H1 (cell line): ENCODE results near the gene RSPH6A. TPM values are rescaled to one million over a fixed set of nuclear protein-coding genes. Genes with fewer than 3 reads are reported as not detected.

Experiments used
- BRCA1 ChIP-seq: IDR thresholded peaks from 2 replicates; pipeline ENCODE4 v1.6.1; 2012; ENCODE audit warnings: low read depth, low read length, improper control_type of control experiment
- CREB1 ChIP-seq: IDR thresholded peaks from 2 replicates; pipeline ENCODE4 v1.6.1; 2012; ENCODE audit warnings: inconsistent platforms
- CTBP2 ChIP-seq: IDR thresholded peaks from 2 replicates; pipeline ENCODE4 v1.7.0; 2011; ENCODE audit warnings: borderline replicate concordance, mild to moderate bottlenecking, moderate library complexity, mixed read lengths, low read length; ENCODE audit not compliant: insufficient read depth, insufficient read length
- KDM5A ChIP-seq: fragments of 200-600 bp; IDR thresholded peaks from 2 replicates; pipeline ENCODE4 v1.7.1; 2012; ENCODE audit warnings: mild to moderate bottlenecking, low read length, inconsistent platforms, mixed read lengths
- MAX ChIP-seq: IDR thresholded peaks from 2 replicates; pipeline ENCODE4 v1.6.1; 2012; ENCODE audit warnings: inconsistent platforms
- POU5F1 ChIP-seq: IDR thresholded peaks from 2 replicates; pipeline ENCODE4 v1.6.1; 2011; ENCODE audit warnings: low read depth, mild to moderate bottlenecking, low read length, moderate library complexity
- RNF2 ChIP-seq: fragments of 200-900, 300-1000 bp; sonication (generic); IDR thresholded peaks from 2 replicates; pipeline ENCODE4 v1.7.1; 2016; ENCODE audit warnings: borderline replicate concordance, low read depth, mild to moderate bottlenecking, antibody characterized with exemption, low read length; ENCODE audit not compliant: poor library complexity, severe bottlenecking; ENCODE audit errors: missing control alignments
- TAF1 ChIP-seq: IDR thresholded peaks from 2 replicates; pipeline ENCODE4 v1.6.1; 2011; ENCODE audit warnings: mild to moderate bottlenecking, low read depth, low read length
- polyA plus RNA-seq, 7 experiments: library from polyadenylated mRNA; depleted of rRNA in 3 of 7; stranded (reverse) in 5 of 7; unstranded in 2 of 7; fragments of >200 nt in 5 of 7; fragments of 200-250 nt in 2 of 7; gene quantifications; 1 replicate in 5 of 7; 2 replicates in 1 of 7; 4 replicates in 1 of 7; pipeline versions ENCODE4 v1.2.1 to v1.2.3, GENCODE V29; 2011 to 2013; ENCODE audit warnings: missing spikeins in 2 of 7, mixed read lengths in 2 of 7
- total RNA-seq: library from RNA; stranded (reverse); fragmentation: NEBNext Ultra II Directional; extraction: Animal tissue kit (Norgen Biotek cat#: 25700); gene quantifications from 2 replicates; pipeline ENCODE4 v1.2.1, GENCODE V29; 2021

Gene RSPH6A
- total and polyA plus RNA-seq, 2 of the 8 experiments (the other 6 are each of a cell fraction or from before 2014, with no cell fraction given): 0.05 to 0.19 TPM

- TF ChIP-seq CTBP2 (no peak), POU5F1 (no peak), RNF2 (no peak), BRCA1 (no peak), TAF1 (no peak), KDM5A (no peak), CREB1 (no peak), MAX (no peak)
- TF ChIP-seq, all 59 proteins: peak for 0
Measured at GRCh38 chr19:45765702-45766295, 49.3 kb downstream of the RSPH6A start (continued).
